ENCODE results near the gene EI24.
"Not testable (repeated sequence)": the region's sequence is repeated elsewhere in the genome, so short reads cannot be mapped to it uniquely, and the experiment has no call there.

The EI24 gene

DNA sequence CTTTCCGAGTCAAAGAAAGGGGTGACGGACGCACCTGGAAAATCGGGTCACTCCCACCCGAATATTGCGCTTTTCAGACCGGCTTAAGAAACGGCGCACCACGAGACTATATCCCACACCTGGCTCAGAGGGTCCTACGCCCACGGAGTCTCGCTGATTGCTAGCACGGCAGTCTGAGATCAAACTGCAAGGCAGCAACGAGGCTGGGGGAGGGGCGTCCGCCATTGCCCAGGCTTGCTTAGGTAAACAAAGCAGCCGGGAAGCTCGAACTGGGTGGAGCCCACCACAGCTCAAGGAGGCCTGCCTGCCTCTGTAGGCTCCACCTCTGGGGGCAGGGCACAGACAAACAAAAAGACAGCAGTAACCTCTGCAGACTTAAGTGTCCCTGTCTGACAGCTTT, 32.4 kb upstream of the EI24 start:
- WGBS (ENCODE audit: extremely low coverage, insufficient coverage, low lambda C conversion rate), result no CpG with 5 or more reads among the region's 19 CpGs
- not testable (repeated sequence) for H3K4me3 ChIP-seq (ENCODE audit: low read length)

DNA sequence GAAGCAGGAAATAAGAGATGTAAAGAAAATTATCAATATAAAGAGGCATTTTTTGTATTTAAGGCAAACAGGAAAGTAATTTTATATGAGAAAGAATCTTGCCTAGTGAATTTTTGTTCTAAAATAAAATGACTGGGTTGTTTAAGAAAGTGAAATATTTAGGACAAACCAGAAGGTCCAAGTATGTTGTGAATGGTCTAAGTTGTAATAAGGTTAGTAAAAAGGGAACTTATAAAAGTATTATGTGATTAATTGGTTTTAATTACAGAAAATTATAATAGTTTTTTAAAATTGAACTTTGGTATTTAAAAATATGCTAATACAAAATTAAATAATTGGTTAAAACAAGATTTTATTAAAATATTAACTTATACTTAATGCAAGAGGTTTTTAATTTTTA, 26.6 kb upstream of the EI24 start:
- Histone ChIP-seq H2AK5ac (ENCODE audit: low read length) (no peak overlapping the region), H3K27me3 (ENCODE audit: insufficient read depth, low read length, poor library complexity) (no peaks in the 10 kb centered on the region), H3K56ac (ENCODE audit: low read length) (no peak overlapping the region), H3K9ac (ENCODE audit: low read length) (no peak overlapping the region), H3K4ac (ENCODE audit: low read depth, low read length) (no peak overlapping the region), H3K36me3 (ENCODE audit: control insufficient read depth, insufficient read depth, low read length) (no peaks in the 10 kb centered on the region), H3K23ac (ENCODE audit: low read length) (no peak overlapping the region), H2BK5ac (ENCODE audit: low read length) (no peak overlapping the region), H3K27ac (ENCODE audit: low read depth, low read length) (no peak overlapping the region), H4K5ac (ENCODE audit: low read length) (no peak overlapping the region), H3K4me1 (ENCODE audit: control insufficient read depth, low read depth, low read length) (no peaks in the 10 kb centered on the region), H3K79me1 (ENCODE audit: low read length) (no peaks in the 10 kb centered on the region), H2BK15ac (replicated peaks; ENCODE audit: low read depth) (no peak overlapping the region), H3K18ac (ENCODE audit: low read length) (no peak overlapping the region), H4K8ac (ENCODE audit: low read depth, low read length) (no peak overlapping the region), H3K4me2 (ENCODE audit: low read length) (no peak overlapping the region), H3K4me3 (ENCODE audit: low read length) (no peak overlapping the region), H3K79me2 (ENCODE audit: control insufficient read depth, insufficient read depth, low read length) (no peaks in the 10 kb centered on the region), H2BK120ac (ENCODE audit: low read depth, low read length) (no peak overlapping the region)
- peak; percentile 72 for DNase-seq

More for the DNA sequence above, 32.4 kb upstream of the EI24 start:
- not testable (repeated sequence) for H2BK15ac ChIP-seq (replicated peaks; ENCODE audit: low read depth); H4K8ac ChIP-seq (ENCODE audit: low read depth, low read length); H2BK5ac ChIP-seq (ENCODE audit: low read length); H3K9ac ChIP-seq (ENCODE audit: low read length); H3K27ac ChIP-seq (ENCODE audit: low read depth, low read length); H3K27me3 ChIP-seq (ENCODE audit: insufficient read depth, low read length, poor library complexity); H3K56ac ChIP-seq (ENCODE audit: low read length); H3K36me3 ChIP-seq (ENCODE audit: control insufficient read depth, insufficient read depth, low read length); H4K5ac ChIP-seq (ENCODE audit: low read length); H3K4ac ChIP-seq (ENCODE audit: low read depth, low read length); H3K23ac ChIP-seq (ENCODE audit: low read length); H3K79me1 ChIP-seq (ENCODE audit: low read length); DNase-seq; H3K4me1 ChIP-seq (ENCODE audit: control insufficient read depth, low read depth, low read length); H3K79me2 ChIP-seq (ENCODE audit: control insufficient read depth, insufficient read depth, low read length); H2AK5ac ChIP-seq (ENCODE audit: low read length); H3K18ac ChIP-seq (ENCODE audit: low read length); H2BK120ac ChIP-seq (ENCODE audit: low read depth, low read length); H3K4me2 ChIP-seq (ENCODE audit: low read length)

DNA sequence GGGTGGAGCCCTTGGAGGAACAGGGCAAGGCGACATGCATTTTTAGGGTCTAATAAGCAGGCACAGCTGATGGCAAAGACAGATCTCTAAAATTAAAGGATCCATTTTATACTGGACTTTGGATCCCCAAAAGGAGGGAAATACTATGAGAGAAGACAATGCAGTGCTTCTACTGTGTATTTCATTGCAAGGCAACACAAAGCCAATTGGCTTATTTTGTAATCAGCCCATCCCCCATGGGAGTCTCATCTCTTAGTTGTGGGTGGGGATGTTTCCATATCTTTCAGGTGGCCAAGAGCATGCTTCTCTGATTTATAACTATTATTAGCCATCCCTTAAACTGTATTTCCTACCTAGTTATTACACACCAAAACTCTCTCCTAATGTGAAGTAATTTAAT, 18.5 kb upstream of the EI24 start:
- Histone ChIP-seq H2BK15ac (replicated peaks; ENCODE audit: low read depth) (no peak overlapping the region), H3K4ac (ENCODE audit: low read depth, low read length) (no peak overlapping the region), H2BK120ac (ENCODE audit: low read depth, low read length) (no peak overlapping the region), H3K79me2 (ENCODE audit: control insufficient read depth, insufficient read depth, low read length) (no peaks in the 10 kb centered on the region), H3K4me2 (ENCODE audit: low read length) (no peak overlapping the region), H3K18ac (ENCODE audit: low read length) (no peak overlapping the region), H3K4me1 (ENCODE audit: control insufficient read depth, low read depth, low read length) (no peaks in the 10 kb centered on the region), H4K8ac (ENCODE audit: low read depth, low read length) (no peak overlapping the region), H3K27me3 (ENCODE audit: insufficient read depth, low read length, poor library complexity) (no peaks in the 10 kb centered on the region), H4K5ac (ENCODE audit: low read length) (no peak overlapping the region), H3K27ac (ENCODE audit: low read depth, low read length) (no peak overlapping the region), H3K4me3 (ENCODE audit: low read length) (no peak overlapping the region), H3K56ac (ENCODE audit: low read length) (no peak overlapping the region), H3K9ac (ENCODE audit: low read length) (no peak overlapping the region), H2AK5ac (ENCODE audit: low read length) (no peak overlapping the region), H3K36me3 (ENCODE audit: control insufficient read depth, insufficient read depth, low read length) (no peaks in the 10 kb centered on the region), H2BK5ac (ENCODE audit: low read length) (no peak overlapping the region), H3K79me1 (ENCODE audit: low read length) (no peaks in the 10 kb centered on the region), H3K23ac (ENCODE audit: low read length) (no peak overlapping the region)
- WGBS (ENCODE audit: extremely low coverage, insufficient coverage, low lambda C conversion rate), result no CpG with 5 or more reads among the region's 1 CpG
- DNase-seq, result no peak

DNA sequence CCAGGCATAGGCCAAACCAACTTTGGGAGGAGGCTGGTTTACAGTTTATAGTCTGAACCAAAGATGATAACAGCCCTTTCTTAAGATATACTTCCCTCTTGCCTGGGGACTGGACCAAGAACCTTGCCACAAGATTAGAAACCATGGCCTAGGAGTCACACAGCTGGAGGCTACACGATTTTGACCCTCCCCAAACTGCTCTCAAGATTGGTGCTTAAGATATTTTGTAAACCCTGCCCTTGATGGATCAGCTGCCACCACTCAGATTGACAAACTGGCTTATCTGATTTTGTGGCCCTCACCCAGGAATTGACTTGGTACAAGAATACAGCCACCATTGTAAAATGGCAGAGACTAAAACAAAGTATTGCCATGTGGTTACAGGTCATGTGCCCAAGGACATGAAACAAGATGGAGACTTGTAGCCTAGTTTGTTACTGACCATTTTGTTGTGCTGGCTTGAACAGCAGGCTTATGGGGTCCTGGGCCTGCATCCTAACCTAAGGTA, 17.4 kb upstream of the EI24 start:
- Histone ChIP-seq H2AK5ac (ENCODE audit: low read length) (no peak overlapping the region), H3K4ac (ENCODE audit: low read depth, low read length) (no peak overlapping the region), H3K4me1 (ENCODE audit: control insufficient read depth, low read depth, low read length) (no peaks in the 10 kb centered on the region), H3K56ac (ENCODE audit: low read length) (no peak overlapping the region), H3K27ac (ENCODE audit: low read depth, low read length) (no peak overlapping the region), H2BK5ac (ENCODE audit: low read length) (no peak overlapping the region), H2BK15ac (replicated peaks; ENCODE audit: low read depth) (no peak overlapping the region), H3K79me1 (ENCODE audit: low read length) (no peaks in the 10 kb centered on the region), H3K4me3 (ENCODE audit: low read length) (no peak overlapping the region), H3K23ac (ENCODE audit: low read length) (no peak overlapping the region), H4K8ac (ENCODE audit: low read depth, low read length) (no peak overlapping the region), H3K9ac (ENCODE audit: low read length) (no peak overlapping the region), H3K18ac (ENCODE audit: low read length) (no peak overlapping the region), H3K4me2 (ENCODE audit: low read length) (no peak overlapping the region), H3K36me3 (ENCODE audit: control insufficient read depth, insufficient read depth, low read length) (no peaks in the 10 kb centered on the region), H3K27me3 (ENCODE audit: insufficient read depth, low read length, poor library complexity) (no peaks in the 10 kb centered on the region), H2BK120ac (ENCODE audit: low read depth, low read length) (no peak overlapping the region), H3K79me2 (ENCODE audit: control insufficient read depth, insufficient read depth, low read length) (no peaks in the 10 kb centered on the region), H4K5ac (ENCODE audit: low read length) (no peak overlapping the region)
- no peak for DNase-seq
- WGBS (ENCODE audit: extremely low coverage, insufficient coverage, low lambda C conversion rate), result no CpG with 5 or more reads among the region's 1 CpG

DNA sequence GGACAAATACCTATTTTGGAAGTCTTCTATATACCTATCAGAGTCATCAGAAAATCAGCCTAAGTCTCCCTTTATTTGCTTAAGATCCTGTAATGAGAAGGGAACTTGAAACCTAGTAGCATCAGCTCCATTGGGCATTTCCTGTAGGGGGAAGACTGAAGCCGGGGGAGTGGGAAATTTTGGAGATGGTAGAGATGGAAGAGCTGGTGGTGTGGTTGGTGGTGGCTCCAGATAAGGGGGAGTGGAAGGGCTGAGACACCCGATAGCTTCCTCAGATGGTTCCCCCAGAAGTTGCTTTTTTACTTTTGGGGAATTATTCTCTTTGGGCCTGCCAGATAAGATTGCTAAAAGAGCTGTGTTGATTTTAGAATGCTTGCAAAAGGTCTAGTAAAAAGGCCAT, 16.4 kb upstream of the EI24 start:
- WGBS (ENCODE audit: extremely low coverage, insufficient coverage, low lambda C conversion rate), result no CpG with 5 or more reads among the region's 2 CpGs
- Histone ChIP-seq H3K27me3 (ENCODE audit: insufficient read depth, low read length, poor library complexity) (no peaks in the 10 kb centered on the region), H3K4me1 (ENCODE audit: control insufficient read depth, low read depth, low read length) (no peaks in the 10 kb centered on the region), H2BK120ac (ENCODE audit: low read depth, low read length) (no peak overlapping the region), H2AK5ac (ENCODE audit: low read length) (no peak overlapping the region), H3K4me3 (ENCODE audit: low read length) (no peak overlapping the region), H3K79me2 (ENCODE audit: control insufficient read depth, insufficient read depth, low read length) (no peaks in the 10 kb centered on the region), H3K27ac (ENCODE audit: low read depth, low read length) (no peak overlapping the region), H4K5ac (ENCODE audit: low read length) (no peak overlapping the region), H3K56ac (ENCODE audit: low read length) (no peak overlapping the region), H3K23ac (ENCODE audit: low read length) (no peak overlapping the region), H3K4ac (ENCODE audit: low read depth, low read length) (no peak overlapping the region), H4K8ac (ENCODE audit: low read depth, low read length) (no peak overlapping the region), H2BK5ac (ENCODE audit: low read length) (no peak overlapping the region), H3K79me1 (ENCODE audit: low read length) (no peaks in the 10 kb centered on the region), H3K4me2 (ENCODE audit: low read length) (no peak overlapping the region), H3K18ac (ENCODE audit: low read length) (no peak overlapping the region), H2BK15ac (replicated peaks; ENCODE audit: low read depth) (no peak overlapping the region), H3K9ac (ENCODE audit: low read length) (no peak overlapping the region), H3K36me3 (ENCODE audit: control insufficient read depth, insufficient read depth, low read length) (no peaks in the 10 kb centered on the region)
- DNase-seq, result no peak

DNA sequence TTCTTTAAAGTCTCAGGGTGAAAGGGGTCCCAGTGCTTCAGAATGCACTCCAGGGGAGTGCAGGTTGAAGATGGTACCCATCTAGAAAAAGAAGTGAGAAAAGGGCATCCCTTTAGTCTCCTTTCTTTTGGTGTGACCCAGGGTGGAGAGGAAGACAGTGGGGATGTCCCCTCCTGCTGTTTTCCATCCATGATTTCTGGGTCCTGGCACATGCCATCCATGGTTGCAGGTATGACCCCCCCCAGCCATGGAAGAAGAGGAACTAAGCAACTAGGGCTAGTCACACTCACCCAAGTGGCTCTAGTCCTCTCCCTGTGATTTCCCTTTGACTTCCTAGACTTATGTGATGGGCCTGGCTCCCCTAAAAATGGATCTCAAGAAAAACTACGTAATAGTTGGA, 15.9 kb upstream of the EI24 start:
- Histone ChIP-seq H3K79me1 (ENCODE audit: low read length) (no peaks in the 10 kb centered on the region), H3K18ac (ENCODE audit: low read length) (no peak overlapping the region), H3K79me2 (ENCODE audit: control insufficient read depth, insufficient read depth, low read length) (no peaks in the 10 kb centered on the region), H3K27ac (ENCODE audit: low read depth, low read length) (no peak overlapping the region), H4K8ac (ENCODE audit: low read depth, low read length) (no peak overlapping the region), H3K27me3 (ENCODE audit: insufficient read depth, low read length, poor library complexity) (no peaks in the 10 kb centered on the region), H3K4me2 (ENCODE audit: low read length) (no peak overlapping the region), H4K5ac (ENCODE audit: low read length) (no peak overlapping the region), H3K36me3 (ENCODE audit: control insufficient read depth, insufficient read depth, low read length) (no peaks in the 10 kb centered on the region), H2AK5ac (ENCODE audit: low read length) (no peak overlapping the region), H3K4me1 (ENCODE audit: control insufficient read depth, low read depth, low read length) (no peaks in the 10 kb centered on the region), H2BK120ac (ENCODE audit: low read depth, low read length) (no peak overlapping the region), H3K23ac (ENCODE audit: low read length) (no peak overlapping the region), H2BK15ac (replicated peaks; ENCODE audit: low read depth) (no peak overlapping the region), H3K56ac (ENCODE audit: low read length) (no peak overlapping the region), H3K4ac (ENCODE audit: low read depth, low read length) (no peak overlapping the region), H2BK5ac (ENCODE audit: low read length) (no peak overlapping the region), H3K9ac (ENCODE audit: low read length) (no peak overlapping the region), H3K4me3 (ENCODE audit: low read length) (no peak overlapping the region)
- WGBS (ENCODE audit: extremely low coverage, insufficient coverage, low lambda C conversion rate), result no CpG with 5 or more reads among the region's 1 CpG
- peak; percentile 13 for DNase-seq

Data from mesendoderm (in vitro differentiated cells).